ENCODE results near the gene FOXP1.

FOXP1 gene

DNA sequence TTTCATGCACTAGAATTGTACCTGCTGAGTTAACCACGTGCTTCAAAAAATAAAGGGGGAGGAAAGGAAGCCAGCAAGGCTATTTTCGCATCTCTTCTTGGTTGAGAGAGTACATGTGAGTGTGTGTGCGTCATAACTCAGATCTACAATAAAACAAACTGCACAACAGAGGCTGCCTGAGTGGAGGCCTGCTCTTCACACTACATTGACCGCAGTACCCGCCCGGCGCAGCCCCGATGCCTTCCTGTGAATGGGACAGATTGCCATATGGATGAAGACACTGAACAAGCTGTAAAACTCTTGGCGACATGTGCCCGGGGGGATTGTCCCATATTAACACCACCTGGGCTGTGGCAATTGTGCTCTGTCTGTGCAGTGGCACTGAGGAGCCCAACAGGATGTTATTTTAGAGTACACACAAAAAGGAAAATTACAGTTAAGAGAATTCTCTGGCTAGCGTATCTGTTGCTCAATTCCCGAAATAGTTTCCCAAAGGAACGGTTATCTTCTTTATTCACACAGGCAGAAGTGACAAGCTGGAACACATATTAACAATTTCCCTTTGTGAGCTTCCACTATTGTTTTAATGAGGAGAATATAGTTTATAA, 551.5 kb downstream of the FOXP1 start:
- TF ChIP-seq TAF1 (IDR thresholded peaks at IDR 0.05; ENCODE audit: borderline replicate concordance, insufficient read depth, low read length) (no peak), POLR2AphosphoS5 (IDR thresholded peaks at IDR 0.05; ENCODE audit: low read depth, low read length) (no peak), FOXP2 (optimal IDR thresholded peaks at IDR 0.05; ENCODE audit: borderline replicate concordance, extremely low read depth, extremely low read length, insufficient read depth) (no peak), SIN3A (IDR thresholded peaks at IDR 0.05; ENCODE audit: borderline replicate concordance, insufficient read depth, low read length) (no peak)
- TF ChIP-seq, protein P1, sequence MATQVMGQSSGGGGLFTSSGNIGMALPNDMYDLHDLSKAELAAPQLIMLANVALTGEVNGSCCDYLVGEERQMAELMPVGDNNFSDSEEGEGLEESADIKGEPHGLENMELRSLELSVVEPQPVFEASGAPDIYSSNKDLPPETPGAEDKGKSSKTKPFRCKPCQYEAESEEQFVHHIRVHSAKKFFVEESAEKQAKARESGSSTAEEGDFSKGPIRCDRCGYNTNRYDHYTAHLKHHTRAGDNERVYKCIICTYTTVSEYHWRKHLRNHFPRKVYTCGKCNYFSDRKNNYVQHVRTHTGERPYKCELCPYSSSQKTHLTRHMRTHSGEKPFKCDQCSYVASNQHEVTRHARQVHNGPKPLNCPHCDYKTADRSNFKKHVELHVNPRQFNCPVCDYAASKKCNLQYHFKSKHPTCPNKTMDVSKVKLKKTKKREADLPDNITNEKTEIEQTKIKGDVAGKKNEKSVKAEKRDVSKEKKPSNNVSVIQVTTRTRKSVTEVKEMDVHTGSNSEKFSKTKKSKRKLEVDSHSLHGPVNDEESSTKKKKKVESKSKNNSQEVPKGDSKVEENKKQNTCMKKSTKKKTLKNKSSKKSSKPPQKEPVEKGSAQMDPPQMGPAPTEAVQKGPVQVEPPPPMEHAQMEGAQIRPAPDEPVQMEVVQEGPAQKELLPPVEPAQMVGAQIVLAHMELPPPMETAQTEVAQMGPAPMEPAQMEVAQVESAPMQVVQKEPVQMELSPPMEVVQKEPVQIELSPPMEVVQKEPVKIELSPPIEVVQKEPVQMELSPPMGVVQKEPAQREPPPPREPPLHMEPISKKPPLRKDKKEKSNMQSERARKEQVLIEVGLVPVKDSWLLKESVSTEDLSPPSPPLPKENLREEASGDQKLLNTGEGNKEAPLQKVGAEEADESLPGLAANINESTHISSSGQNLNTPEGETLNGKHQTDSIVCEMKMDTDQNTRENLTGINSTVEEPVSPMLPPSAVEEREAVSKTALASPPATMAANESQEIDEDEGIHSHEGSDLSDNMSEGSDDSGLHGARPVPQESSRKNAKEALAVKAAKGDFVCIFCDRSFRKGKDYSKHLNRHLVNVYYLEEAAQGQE (IDR thresholded peaks at IDR 0.05; ENCODE audit: insufficient read depth in 1 of 2, low read depth in 2 of 2, low read length in 2 of 2): no peak

- TF ChIP-seq TAF1 (IDR thresholded peaks at IDR 0.05; ENCODE audit: borderline replicate concordance, insufficient read depth, low read length) (no peak), POLR2AphosphoS5 (IDR thresholded peaks at IDR 0.05; ENCODE audit: low read depth, low read length) (no peak), FOXP2 (optimal IDR thresholded peaks at IDR 0.05; ENCODE audit: borderline replicate concordance, extremely low read depth, extremely low read length, insufficient read depth) (no peak), SIN3A (IDR thresholded peaks at IDR 0.05; ENCODE audit: borderline replicate concordance, insufficient read depth, low read length) (no peak)
- TF ChIP-seq, protein P1 (IDR thresholded peaks at IDR 0.05; ENCODE audit: insufficient read depth in 1 of 2, low read depth in 2 of 2, low read length in 2 of 2): no peak
Observed at GRCh38 chr3:71031181-71031580, 552.3 kb downstream of the FOXP1 start.

DNA sequence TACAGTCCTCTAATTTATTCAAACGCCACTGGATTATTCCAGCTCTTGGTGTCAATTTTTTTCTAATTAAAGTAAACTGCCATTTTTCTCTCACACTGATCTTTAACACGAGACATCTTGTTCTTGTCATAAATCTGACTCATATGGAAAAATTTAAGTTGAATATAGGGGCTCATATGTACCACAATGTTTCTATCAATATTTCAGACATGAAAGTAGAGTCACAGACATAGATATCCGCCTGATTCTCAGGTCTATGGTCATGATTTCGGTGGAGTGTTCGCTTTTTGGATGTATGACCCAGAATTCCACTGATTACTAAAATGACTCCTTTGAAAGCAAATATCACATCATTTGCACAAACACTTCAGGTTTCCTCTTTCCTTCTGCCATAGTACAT, 552.8 kb downstream of the FOXP1 start:
- TF ChIP-seq, protein P1 (IDR thresholded peaks at IDR 0.05; ENCODE audit: insufficient read depth in 1 of 2, low read depth in 2 of 2, low read length in 2 of 2): no peak
- TF ChIP-seq SIN3A (IDR thresholded peaks at IDR 0.05; ENCODE audit: borderline replicate concordance, insufficient read depth, low read length): no peak
- TF ChIP-seq POLR2AphosphoS5 (IDR thresholded peaks at IDR 0.05; ENCODE audit: low read depth, low read length): no peak
- TF ChIP-seq FOXP2 (optimal IDR thresholded peaks at IDR 0.05; ENCODE audit: borderline replicate concordance, extremely low read depth, extremely low read length, insufficient read depth): no peak

DNA sequence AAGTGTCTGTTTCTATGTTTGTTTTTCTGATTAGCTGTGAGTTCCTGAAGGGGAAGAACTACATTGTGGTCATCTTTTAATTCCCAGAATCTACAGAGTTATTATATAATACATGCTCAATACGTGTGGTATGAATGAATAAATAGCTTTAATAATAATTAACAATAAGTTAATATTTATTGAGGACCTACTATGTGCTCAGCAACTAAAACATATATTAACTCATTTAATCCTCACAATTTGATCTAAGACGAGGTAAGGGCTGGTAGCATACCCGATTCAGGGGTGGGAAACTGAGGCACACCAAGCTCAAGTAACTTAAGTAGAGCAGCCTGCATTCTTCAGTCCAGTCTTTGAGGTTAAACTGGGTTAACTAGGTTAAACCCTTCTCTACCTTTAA, 553.8 kb downstream of the FOXP1 start:
- no peak for TF ChIP-seq TAF1 (IDR thresholded peaks at IDR 0.05; ENCODE audit: borderline replicate concordance, insufficient read depth, low read length)
- TF ChIP-seq POLR2AphosphoS5 (IDR thresholded peaks at IDR 0.05; ENCODE audit: low read depth, low read length): no peak
- TF ChIP-seq, protein P1 (IDR thresholded peaks at IDR 0.05; ENCODE audit: insufficient read depth in 1 of 2, low read depth in 2 of 2, low read length in 2 of 2): no peak
- no peak for TF ChIP-seq SIN3A (IDR thresholded peaks at IDR 0.05; ENCODE audit: borderline replicate concordance, insufficient read depth, low read length)
- no peak for TF ChIP-seq FOXP2 (optimal IDR thresholded peaks at IDR 0.05; ENCODE audit: borderline replicate concordance, extremely low read depth, extremely low read length, insufficient read depth)

DNA sequence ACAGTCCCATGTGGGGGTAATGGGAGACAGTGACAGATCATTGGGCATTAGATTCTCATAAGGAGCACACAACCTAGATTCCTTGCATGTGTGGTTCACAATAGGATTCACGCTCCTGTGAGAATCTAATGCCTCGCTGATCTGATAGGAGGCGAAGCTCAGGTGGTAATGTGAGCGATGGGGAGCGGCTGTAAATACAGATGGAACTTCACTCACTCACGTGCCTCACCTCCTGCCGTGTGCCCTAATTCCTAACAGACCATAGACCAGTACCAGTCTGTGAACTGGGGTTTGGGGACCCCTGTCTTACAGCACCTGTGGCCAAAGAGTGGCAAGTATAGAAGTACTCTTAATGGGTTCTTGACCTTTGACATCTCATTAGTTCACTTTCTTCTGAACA, 554.7 kb downstream of the FOXP1 start:
- TF ChIP-seq SIN3A (IDR thresholded peaks at IDR 0.05; ENCODE audit: borderline replicate concordance, insufficient read depth, low read length) (no peak), POLR2AphosphoS5 (IDR thresholded peaks at IDR 0.05; ENCODE audit: low read depth, low read length) (no peak)
- TF ChIP-seq, protein P1 (IDR thresholded peaks at IDR 0.05; ENCODE audit: insufficient read depth in 1 of 2, low read depth in 2 of 2, low read length in 2 of 2): no peak
